NK-92 (cell line): ENCODE measurements around the gene ADAM10.
"Not testable (repeated sequence)": the region's sequence is repeated elsewhere in the genome, so short reads cannot be mapped to it uniquely, and the experiment has no call there.

Source experiments
- DNase-seq: peaks from one replicate; lab custom pipeline; 2025; ENCODE audit not compliant: unreplicated experiment; lab: John Stamatoyannopoulos, UW

The ADAM10 gene, protein sequence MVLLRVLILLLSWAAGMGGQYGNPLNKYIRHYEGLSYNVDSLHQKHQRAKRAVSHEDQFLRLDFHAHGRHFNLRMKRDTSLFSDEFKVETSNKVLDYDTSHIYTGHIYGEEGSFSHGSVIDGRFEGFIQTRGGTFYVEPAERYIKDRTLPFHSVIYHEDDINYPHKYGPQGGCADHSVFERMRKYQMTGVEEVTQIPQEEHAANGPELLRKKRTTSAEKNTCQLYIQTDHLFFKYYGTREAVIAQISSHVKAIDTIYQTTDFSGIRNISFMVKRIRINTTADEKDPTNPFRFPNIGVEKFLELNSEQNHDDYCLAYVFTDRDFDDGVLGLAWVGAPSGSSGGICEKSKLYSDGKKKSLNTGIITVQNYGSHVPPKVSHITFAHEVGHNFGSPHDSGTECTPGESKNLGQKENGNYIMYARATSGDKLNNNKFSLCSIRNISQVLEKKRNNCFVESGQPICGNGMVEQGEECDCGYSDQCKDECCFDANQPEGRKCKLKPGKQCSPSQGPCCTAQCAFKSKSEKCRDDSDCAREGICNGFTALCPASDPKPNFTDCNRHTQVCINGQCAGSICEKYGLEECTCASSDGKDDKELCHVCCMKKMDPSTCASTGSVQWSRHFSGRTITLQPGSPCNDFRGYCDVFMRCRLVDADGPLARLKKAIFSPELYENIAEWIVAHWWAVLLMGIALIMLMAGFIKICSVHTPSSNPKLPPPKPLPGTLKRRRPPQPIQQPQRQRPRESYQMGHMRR

DNA sequence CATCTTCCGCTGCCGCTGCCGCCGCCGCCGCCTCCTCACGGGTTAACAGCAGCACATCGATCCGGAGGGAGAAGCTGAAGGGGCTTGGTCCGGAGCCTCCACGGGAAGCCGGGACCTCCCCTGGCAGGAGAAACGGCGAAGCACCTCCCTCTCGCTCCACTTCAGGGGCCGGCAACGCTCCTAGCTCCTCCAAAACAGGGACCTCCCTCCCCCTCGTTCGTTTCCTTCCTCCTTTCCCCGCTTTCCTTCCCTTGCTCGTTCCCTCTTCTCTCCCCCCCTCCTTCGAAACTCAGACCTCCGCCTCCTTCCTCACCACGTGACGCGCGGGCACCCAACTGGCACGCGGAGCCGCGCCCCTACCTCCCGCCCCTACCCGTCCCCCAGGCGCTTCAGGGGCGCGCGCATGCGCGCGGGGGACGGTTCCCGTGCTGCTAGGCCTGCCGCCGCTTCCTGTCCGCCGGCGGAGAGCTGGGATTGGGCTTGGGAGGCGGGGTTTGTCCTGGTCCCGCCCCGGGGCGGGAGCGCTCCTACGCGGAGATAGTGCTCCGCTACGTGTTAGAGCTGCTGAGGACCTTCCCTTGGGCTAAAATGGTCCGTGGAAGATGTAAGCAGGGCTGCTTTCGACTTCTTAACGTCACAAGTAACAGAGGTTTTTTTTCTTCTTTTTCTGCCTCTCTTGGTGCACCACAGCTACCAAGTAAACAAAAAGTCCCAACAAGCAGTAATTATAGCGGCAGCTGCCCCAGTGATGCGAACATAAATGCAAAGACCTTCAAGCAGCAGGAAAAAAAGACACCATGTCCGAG, at the start of gene ADAM10:
Gene ADAM10, minus strand, starts transcription at position 176 of the 806 bp plus-strand sequence. Its CDS starts 173 bp downstream, at position 3.
- peak; percentile 87 for DNase-seq

DNA sequence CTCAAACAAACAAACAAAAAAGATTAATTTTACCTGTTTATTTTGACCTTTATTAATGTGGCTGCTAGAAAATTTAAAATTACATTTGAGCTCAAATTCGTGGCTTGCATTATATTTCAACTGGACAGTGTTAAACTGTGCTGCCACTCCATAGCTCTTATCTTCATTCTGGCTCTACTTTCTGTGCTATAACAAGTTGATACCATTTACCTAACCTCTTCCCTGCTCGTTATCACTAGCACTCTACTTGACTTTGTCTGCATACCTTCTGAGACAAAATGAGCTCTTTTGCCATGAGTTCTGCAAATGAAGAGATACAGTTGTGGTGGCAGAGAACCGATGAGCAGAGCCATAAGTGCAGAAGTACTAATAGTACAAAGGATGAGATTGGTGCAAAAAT, 48.0 kb upstream of the ADAM10 start:
- DNase-seq = no peak

DNA sequence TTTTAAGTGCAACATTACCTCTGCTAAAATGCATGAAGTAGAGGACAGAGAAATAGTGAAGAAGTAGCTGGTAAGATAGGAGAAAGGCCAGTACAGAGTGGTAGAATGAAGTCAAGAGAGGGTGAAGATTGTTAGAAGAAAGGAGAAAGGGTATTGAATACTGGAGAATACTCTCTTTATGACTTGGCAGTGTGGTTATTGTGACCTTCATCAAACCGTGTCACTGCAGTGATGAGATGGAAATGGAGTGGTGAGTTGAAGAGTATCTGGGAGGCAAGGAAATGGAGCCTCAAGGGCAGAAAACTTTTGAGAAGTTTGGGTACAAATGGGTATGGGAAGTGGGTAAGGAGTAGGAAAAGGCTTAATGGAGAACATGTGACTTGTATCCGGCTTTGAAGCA, 46.3 kb upstream of the ADAM10 start:
- DNase-seq = no peak

DNA sequence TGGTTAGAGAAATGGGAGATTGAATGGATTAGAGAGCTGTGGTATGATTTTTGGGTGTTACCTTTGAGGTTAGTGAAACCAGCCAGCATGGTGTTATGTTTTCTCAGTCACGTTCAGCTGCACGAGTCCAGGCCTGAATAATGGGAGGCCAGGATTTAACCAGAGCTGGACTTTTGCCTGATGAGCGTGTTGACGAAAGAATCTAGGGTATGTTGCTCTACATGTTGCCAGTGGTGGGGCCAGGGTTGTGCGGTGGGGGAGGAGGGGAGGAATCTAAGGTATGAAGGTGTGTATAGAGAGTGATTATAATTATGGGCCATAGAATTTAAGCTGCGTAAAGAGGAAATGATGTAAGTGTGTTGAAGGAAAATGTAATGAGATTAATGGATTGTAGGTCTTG, 44.4 kb upstream of the ADAM10 start:
- DNase-seq = no peak

DNA sequence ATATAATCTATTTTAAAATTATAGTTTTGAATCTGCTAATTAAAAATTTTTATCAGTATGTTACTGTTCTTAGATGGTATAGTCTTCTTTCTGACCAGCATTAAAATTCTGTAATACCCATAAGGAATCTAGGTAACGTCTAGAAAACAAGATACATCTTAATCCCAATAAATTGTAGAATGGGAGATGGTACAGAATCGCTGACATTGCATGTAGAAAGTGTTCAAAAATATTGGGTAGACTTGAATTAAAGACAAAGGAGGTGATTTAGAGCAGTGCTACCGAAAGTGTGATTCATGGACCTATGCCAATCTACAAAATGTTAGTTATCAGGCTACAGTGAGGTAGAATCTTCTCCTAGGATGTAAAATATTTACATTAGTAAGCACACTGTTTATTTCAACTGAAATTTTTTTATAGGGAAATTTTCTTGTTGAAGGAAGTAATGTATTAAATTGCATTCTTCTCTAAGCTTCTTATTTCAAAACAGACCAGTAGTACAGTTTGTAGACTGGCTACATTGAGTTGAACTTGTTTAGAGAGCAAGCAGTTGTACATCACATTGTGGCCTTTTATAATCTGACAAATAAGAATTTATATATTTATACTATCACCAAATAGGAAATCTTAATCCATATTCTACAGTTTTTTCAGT, 38.7 kb upstream of the ADAM10 start:
- no peak for DNase-seq

DNA sequence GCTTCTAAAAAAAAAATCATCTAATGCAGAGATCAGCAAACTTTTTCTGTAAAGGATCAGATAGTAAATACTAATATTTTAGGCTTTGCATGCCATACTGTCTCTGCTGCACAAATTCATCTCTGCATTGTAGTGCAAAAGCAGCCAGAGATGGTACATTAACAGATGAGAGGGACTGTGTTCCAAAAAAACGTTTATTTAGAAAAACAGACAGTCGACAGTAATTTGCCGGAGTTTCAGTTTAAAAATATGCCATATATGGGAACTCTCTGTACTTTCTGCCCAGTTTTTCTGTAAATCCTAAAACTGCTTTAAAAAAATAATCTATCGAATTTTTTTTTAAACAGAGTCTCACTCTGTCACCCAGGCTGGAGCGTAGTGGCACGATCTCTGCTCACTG, 35.8 kb upstream of the ADAM10 start:
- no peak for DNase-seq

DNA sequence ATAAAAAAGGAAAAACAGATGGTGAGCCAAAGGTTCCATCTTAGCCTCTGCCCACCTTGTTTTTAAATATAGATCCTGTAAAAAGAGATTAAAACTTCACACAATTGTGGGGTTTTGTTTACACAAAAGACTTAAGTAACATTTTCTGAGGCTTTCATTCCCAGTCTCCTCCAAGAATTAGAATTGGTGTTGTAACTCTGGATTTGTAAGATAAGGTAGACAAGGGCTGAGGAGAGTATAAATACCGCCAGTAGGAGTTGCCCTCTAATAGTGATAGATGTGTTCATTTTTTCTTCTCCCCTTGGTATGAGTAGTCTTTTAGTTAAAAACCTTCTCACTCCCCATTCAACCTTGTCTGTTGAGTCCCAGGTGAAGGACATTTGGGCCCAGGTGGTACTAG, 30.0 kb upstream of the ADAM10 start:
- no peak for DNase-seq

DNA sequence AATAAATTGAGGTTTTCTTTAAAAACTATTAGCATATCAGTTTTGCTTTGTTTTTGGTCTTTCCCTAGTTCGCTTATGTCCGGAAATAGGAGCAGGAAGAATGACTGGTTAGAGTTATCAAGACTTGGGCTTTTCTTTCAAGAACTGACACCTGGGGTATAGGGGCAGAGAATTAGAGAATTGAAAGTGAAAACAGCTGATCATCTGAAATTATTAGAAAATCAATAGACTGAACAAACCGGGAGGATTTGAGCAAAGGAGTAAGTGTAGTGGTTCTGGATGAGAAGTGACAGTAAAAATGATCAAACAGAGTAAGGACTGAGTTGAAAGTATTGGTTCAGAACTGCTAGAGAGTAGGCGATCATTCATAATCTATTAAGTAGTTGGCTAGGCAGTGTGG, 27.6 kb upstream of the ADAM10 start:
- DNase-seq = no peak

DNA sequence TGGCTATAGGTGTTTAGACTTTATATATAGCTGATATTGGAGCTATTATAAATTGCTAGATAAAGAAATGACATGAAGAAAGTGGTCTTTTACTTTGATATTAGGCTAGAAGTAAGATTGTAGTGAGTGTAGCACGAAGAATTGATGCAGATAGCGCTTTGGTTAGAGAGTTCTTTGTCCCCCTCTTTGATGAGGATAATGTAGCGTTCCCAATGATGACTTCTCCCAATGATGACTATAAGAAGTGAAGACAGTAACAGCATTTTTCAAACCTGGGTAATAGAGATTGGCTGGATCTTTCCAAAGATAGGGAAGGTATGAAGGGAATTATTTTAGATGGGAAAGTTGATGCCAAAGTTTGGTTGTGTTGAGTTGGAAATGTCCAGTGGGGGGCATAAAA, 25.9 kb upstream of the ADAM10 start:
- no peak for DNase-seq

DNA sequence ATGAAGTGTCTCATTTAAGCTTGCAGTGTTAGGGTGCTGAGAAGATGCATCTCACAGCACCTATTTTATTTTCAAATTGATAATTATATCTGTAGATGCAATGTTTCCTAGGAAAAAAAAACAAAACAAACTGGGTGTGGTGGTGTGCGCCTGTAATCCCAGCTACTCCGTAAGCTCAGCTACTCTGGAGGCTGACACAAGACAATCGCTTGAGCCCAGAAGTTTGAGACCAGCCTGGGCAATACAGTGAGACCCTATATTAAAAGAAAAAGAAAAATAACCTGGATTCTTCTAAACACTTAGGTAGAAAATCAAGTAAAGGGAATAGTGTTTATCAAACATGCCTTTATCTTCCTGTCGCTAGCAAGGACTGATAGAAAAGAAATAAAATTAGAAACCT, 23.5 kb upstream of the ADAM10 start:
- no peak for DNase-seq

DNA sequence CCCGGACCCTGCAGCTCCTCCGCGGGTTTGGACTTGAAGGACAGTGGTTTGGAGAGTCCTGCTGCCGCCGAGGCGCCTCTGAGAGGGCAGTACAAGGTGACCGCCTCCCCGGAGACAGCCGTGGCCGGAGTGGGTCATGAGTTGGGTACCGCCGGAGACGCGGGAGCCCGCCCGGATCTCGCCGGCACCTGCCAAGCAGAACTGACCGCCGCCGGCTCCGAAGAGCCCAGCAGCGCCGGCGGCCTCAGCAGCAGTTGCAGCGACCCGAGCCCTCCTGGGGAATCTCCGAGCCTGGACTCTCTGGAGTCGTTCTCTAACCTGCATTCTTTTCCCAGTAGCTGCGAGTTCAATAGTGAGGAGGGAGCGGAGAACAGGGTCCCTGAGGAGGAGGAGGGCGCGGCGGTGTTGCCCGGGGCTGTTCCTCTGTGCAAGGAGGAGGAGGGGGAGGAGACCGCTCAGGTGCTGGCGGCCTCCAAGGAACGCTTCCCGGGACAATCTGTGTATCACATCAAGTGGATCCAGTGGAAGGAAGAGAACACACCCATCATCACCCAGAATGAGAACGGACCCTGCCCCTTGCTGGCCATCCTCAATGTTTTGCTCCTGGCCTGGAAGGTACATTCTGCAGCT, 22.2 kb upstream of the ADAM10 start:
- no peak for DNase-seq

DNA sequence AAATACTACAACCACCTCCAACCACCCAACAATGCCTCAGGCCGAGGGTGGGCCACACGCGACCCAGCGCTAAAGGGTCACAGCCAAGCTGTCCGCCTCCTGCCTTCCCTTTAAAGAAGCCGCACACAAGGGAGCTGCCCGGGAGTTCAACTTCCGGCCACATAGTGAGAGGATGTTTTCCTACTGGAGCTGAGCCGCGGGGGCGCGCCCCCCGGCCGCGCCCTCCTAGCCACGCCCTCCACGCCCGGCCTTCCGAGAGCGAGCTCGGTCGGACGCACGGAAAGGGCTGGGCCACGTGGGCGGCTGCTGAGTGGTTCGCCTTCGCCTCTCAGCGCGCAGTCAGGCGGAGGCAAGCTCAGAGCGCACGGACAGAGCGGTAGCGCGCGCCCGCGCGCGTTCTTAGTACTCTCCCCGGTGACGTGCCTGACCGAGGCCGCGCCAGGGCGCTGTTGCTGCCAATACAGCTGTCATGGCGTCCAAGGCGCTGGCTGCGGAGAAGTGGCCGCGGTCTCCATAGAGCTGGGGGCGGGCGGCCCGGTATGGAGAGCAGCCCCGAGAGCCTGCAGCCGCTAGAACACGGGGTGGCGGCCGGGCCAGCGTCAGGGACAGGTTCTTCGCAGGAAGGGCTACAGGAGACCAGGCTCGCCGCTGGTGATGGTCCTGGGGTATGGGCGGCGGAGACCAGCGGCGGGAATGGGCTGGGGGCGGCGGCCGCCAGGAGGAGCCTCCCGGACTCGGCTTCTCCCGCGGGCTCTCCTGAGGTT, 21.5 kb upstream of the ADAM10 start, which contains the start of gene MINDY2:
Gene MINDY2, plus strand, starts transcription at position 446 of the 764 bp plus-strand sequence. Its CDS starts 94 bp downstream, at position 540.
- DNase-seq = peak; percentile 37

DNA sequence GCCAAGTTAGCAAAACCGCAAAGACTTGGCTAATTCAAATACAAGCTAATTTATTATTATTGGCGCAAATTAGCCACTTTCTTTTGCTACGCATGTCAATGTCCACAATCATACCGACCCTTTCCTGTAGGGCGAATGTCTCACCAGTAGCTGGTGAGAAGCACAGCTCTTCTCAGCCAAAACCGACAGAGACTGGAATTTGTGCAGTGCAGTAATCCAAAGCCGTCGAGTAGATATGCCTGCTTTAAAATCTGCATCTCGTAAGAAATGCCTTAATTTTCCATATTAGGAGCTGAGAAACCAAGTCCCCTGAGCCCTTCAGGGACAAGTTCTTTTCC, 21.0 kb upstream of the ADAM10 start:
- DNase-seq = no peak

DNA sequence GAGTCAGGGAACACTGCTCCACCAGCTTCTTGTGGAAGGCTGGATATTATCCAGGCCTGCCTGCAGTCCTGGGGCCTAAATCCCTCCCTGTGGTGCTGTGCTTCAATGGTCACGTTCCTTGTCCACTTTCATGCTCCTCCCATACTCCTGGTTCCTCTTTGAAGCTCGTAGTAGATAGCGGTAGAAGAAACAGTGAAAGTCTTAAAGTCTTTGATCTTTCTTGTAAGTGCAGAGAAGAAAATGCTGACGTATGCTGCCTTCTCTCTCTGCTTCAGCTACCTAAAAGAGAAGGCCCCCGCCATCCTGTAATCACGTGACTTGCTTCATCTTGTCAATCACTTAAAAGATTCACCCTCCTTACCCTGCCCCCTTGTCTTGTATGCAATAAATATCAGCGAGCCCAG, 19.1 kb upstream of the ADAM10 start:
- DNase-seq = not testable (repeated sequence)

DNA sequence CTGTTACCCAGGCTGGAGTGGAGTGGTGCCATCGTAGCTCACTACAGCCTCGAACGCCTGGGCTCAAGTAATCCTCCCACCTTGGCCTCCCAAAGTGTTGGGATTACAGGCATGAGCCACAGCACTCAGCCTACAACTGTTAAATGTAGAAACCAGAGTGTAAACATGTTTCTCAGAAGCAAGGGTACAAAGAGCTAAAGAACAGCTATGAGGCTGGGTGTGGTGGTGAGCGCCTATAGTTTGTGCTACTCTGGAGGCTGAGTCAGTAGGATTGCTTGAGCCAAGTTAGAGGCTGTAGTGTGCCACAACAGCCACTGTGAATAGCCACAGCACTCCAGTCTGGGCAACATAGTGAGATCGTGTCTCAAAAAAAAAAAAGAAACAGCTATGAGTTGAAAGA, 16.8 kb upstream of the ADAM10 start:
- no peak for DNase-seq

DNA sequence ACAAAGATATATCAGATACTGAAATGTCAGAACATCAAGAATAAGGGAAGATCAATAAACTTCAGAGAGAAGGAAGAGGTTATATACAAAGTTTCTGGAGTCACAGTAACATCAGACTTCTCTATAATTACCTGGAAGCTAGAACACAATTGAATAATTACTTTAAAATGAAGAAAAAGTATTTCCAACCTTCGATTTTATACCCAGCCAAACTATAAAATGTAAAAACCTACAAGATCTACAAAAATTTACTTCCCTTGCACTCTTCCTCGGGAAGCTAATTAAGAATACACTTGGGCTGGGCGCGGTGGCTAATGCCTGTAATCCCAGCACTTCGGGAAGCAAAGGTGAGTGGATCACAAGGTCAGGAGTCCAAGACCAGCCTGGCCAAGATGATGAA, 15.0 kb upstream of the ADAM10 start:
- no peak for DNase-seq

DNA sequence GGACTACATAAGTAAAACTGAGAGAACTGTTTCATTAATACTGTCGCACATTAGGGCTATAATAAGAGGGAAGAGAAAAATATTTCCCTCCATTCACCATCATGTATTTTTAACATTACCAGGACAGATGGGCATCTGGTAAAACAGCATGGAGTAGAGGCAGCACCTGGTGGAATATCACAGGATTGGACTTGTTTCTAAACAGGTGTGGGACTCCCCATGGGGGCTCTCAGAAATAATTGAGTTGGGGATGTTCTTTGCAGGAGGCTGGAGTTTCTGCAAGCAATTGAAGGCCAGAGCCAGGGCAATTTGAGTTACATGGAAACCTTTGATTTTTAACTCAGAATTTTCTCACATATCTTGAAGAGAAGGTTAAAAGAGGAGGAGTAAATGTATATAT, 13.2 kb upstream of the ADAM10 start:
- DNase-seq = no peak

DNA sequence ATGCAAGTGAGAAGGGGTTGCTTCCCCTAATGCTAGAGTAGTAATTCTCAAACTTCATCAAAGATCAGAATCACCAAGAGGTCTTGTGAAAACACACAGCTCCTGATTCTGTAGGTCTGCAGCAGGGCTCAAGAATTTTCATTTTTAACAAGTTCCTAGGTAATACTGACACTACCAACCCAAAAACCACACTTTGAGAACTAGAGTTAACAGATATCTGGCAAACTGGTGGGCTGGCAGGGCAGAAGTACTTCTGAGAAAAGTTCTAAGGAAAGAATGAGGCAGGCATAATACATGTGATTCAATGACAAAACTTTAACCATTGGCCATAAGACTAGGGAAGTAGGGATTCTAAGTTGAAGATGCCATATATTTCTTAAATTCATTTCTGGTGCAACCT, 12.8 kb upstream of the ADAM10 start:
- no peak for DNase-seq

DNA sequence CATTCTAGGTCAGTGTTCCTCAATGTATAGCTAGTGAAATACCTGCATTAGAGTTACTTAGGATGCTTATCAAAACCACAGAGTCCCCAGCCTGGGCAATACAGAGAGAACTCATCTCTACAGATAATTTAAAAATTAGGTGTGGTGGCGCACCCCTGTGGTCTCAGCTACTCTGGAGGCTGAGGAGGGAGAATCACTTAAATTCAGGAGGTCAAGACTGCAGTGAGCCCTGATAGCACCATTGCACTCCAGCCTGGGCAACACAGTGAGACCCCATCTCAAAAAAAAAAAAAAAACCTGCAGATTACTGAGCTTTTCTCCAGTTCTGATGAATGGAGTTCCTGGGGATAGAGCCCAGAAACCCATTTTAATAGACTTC, 11.5 kb upstream of the ADAM10 start:
- no peak for DNase-seq
